Lung (tissue), 12 donors: ENCODE results near the gene ATP1A1. TPM values are rescaled to one million over a fixed set of nuclear protein-coding genes. Genes with fewer than 3 reads are reported as not detected.

Experiments
- ATAC-seq: fragments of 200-7000 bp; cut with Tn5 transposase; one replicate; pipeline ENCODE4 v1.9.1; 2020; ENCODE audit warnings: moderate number of reproducible peaks; ENCODE audit not compliant: insufficient read depth, low FRiP score
- DNase-seq, 3 donors: peaks; one replicate each; pipeline ENCODE4 v3.0.0-alpha.2; 2013 to 2017
- H3K27ac ChIP-seq, 2 donors: one replicate each; pipeline ENCODE4 v1.5.1; 2013; ENCODE audit warnings: mild to moderate bottlenecking in 2 of 2, moderate library complexity in 2 of 2, control low read depth in 1 of 2, inconsistent platforms in 1 of 2, low read depth in 1 of 2, low read length in 1 of 2
- H3K27me3 ChIP-seq, 3 donors: one replicate each; pipeline ENCODE4 v1.5.1; 2013; ENCODE audit warnings: low read length in 2 of 3; ENCODE audit not compliant: control insufficient read depth in 3 of 3, insufficient read depth in 3 of 3
- H3K36me3 ChIP-seq, 4 donors: one replicate each; pipeline ENCODE4 v1.5.1; 2013; ENCODE audit warnings: low read length in 4 of 4, mild to moderate bottlenecking in 1 of 4, moderate library complexity in 1 of 4; ENCODE audit not compliant: control insufficient read depth in 4 of 4, insufficient read depth in 4 of 4
- H3K4me1 ChIP-seq, 5 donors: one replicate each; pipeline ENCODE4 v1.5.1; 2013; ENCODE audit warnings: low read length in 5 of 5, mild to moderate bottlenecking in 2 of 5, moderate library complexity in 1 of 5; ENCODE audit not compliant: control insufficient read depth in 5 of 5, insufficient read depth in 5 of 5
- H3K4me3 ChIP-seq: one replicate; pipeline ENCODE4 v1.5.1; 2013; ENCODE audit warnings: mild to moderate bottlenecking, control low read depth, moderate library complexity
- H3K9ac ChIP-seq, 2 donors: one replicate each; pipeline ENCODE4 v1.5.1; 2013; ENCODE audit warnings: low read length in 2 of 2, control low read depth in 1 of 2; ENCODE audit not compliant: insufficient read depth in 1 of 2
- H3K9me3 ChIP-seq, 4 donors: one replicate each; pipeline ENCODE4 v1.5.1; 2013; ENCODE audit warnings: low read length in 3 of 4, mild to moderate bottlenecking in 1 of 4, moderate library complexity in 1 of 4; ENCODE audit not compliant: control insufficient read depth in 4 of 4, insufficient read depth in 3 of 4
- WGBS, 2 donors: extraction: QIAGEN DNeasy Blood & Tissue Kit; methylation state at CpG; one replicate each; pipeline ENCODE4 v1.1.7; 2013; 5-methylcytosine and 5-hydroxymethylcytosine counted together
- polyA plus RNA-seq, 2 donors: library from polyadenylated mRNA; stranded (reverse); fragments of 200-250 nt; gene quantifications; one replicate each; pipeline ENCODE4 v1.2.1, GENCODE V29; 2013
- total RNA-seq, 2 donors: library from RNA; depleted of rRNA in 1 of 2; stranded (reverse); fragments of >200 nt in 1 of 2; gene quantifications; one replicate each; pipeline ENCODE4 v1.2.1, GENCODE V29; 2014 to 2021
- TF ChIP-seq, protein P1 (sequence below): IDR thresholded peaks from 2 replicates; pipeline ENCODE4 v1.5.1; 2012; ENCODE audit warnings: mild to moderate bottlenecking; ENCODE audit errors: control extremely low read depth, extremely low read depth
- donor health status: control.
- donor health status: control.
- donor health status: Bipolar disorder and iron deficiency.
- donor health status: healthy.
- donor health status: DM: yes; HTN: yes; CAD: no.

The ATP1A1 gene
- total and polyA plus RNA-seq, 4 donors = 320 to 715 (median 612) TPM

GRCh38 chr1:116345011-116345410 lies 28.0 kb upstream of the ATP1A1 start:
- Histone ChIP-seq H3K9ac (no peak overlapping the region), H3K9me3 (no peaks in the 10 kb centered on the region), H3K4me1 (no peaks in the 10 kb centered on the region), H3K36me3 (no peaks in the 10 kb centered on the region), H3K27ac (no peak overlapping the region), H3K4me3 (no peak overlapping the region), H3K27me3 (peaks cover 0 to 4% (median 0%) of the 10 kb centered on the region in 3 donors)
- no peak for ATAC-seq
- DNase-seq = no peak
- WGBS, 2 donors = 75 to 90% methylated on average over 1 of the region's 1 CpG
- TF ChIP-seq, protein P1, sequence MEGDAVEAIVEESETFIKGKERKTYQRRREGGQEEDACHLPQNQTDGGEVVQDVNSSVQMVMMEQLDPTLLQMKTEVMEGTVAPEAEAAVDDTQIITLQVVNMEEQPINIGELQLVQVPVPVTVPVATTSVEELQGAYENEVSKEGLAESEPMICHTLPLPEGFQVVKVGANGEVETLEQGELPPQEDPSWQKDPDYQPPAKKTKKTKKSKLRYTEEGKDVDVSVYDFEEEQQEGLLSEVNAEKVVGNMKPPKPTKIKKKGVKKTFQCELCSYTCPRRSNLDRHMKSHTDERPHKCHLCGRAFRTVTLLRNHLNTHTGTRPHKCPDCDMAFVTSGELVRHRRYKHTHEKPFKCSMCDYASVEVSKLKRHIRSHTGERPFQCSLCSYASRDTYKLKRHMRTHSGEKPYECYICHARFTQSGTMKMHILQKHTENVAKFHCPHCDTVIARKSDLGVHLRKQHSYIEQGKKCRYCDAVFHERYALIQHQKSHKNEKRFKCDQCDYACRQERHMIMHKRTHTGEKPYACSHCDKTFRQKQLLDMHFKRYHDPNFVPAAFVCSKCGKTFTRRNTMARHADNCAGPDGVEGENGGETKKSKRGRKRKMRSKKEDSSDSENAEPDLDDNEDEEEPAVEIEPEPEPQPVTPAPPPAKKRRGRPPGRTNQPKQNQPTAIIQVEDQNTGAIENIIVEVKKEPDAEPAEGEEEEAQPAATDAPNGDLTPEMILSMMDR = no peak

DNA sequence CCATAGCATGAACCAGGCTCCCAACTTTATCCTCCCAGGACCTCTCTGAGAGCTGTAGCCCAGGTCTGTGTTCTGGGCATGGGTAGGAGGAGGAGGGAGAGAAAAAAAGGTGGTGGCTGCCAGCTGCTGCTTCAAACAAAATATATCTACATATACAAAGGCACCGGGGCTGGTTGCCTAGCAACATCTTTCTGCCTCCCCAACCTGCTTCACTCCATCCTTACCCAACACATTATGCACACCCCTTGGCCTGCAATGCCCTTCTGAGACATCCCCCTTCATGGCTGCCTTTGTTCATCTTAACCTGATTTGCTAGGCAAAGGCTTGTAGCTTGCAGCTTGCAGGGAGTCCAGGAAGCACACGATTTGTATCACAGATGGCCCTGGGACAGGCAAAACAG lies 27.2 kb upstream of the ATP1A1 start:
- H3K4me1 ChIP-seq = no peaks in the 10 kb centered on the region
- TF ChIP-seq, protein P1 = no peak
- ATAC-seq (no peak), DNase-seq (no peak)
- H3K36me3 ChIP-seq = no peaks in the 10 kb centered on the region
- H3K27ac ChIP-seq = no peak overlapping the region
- H3K9ac ChIP-seq = no peak overlapping the region
- no peaks in the 10 kb centered on the region for H3K9me3 ChIP-seq
- H3K4me3 ChIP-seq = no peak overlapping the region
- 23 to 29% methylated on average over 2 of the region's 2 CpGs for WGBS, 2 donors
- peaks cover 0 to 2% (median 0%) of the 10 kb centered on the region in 3 donors for H3K27me3 ChIP-seq

DNA sequence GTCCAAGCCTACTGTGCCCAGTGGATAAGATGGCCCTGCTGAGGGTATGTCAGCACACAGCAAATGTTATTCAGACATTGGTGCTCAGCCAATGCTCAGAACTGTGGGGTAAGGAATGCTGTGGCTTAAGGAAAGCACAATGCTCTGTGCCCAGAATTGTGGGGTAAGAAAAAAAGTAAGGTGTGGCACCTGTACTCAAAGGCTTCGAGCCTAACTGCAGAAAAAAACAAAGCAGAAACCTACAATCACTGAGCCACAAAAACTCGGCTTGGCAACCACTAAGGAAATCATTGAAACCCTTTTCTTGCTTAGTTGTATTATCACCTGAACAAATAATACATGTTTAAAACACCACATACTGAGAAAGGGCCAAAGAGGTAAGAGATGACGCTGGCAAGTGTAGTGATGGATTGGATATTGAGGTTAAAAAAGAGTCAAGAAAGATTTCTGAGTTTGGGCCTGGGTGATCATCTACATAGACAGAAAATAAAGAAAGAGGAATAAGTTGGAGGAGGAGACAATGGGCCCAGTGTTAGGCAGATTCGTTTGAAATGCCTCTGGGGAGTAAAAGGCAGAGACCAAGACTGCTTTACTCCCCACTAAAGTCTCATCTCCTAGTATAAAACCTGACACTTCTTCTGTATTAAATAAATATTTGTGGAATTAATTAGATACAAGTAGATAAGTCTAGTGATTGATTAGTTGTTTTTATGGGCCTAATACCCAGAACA lies 25.9 kb upstream of the ATP1A1 start:
- DNase-seq (no peak), ATAC-seq (no peak)

More for the DNA sequence above, 25.9 kb upstream of the ATP1A1 start:
- TF ChIP-seq, protein P1 = no peak
- H3K27ac ChIP-seq = no peak overlapping the region
- 63 to 75% methylated on average over 4 of the region's 4 CpGs for WGBS, 2 donors
- no peaks in the 10 kb centered on the region for H3K9me3 ChIP-seq
- no peak overlapping the region for H3K4me3 ChIP-seq
- H3K36me3 ChIP-seq = no peaks in the 10 kb centered on the region
- peaks cover 0 to 2% (median 0%) of the 10 kb centered on the region in 3 donors for H3K27me3 ChIP-seq
- H3K9ac ChIP-seq = no peak overlapping the region
- H3K4me1 ChIP-seq = no peaks in the 10 kb centered on the region
